ENCODE results near the gene GAS2L2. TPM values are rescaled to one million over a fixed set of nuclear protein-coding genes. Genes with fewer than 3 reads are reported as not detected.
A peak's percentile ranks its signal among the peaks of the same experiment; 100 is the strongest.

Gene GAS2L2
- total and polyA plus RNA-seq, 2 experiments from 2014 or later, result 0.06 TPM; not detected in 1

GRCh38 chr17:35731239-35731916 is 21.7 kb downstream of the GAS2L2 start, which contains the start of gene RASL10B:
RASL10B (plus strand) TSS chr17:35731639; CDS start chr17:35735185, 3,546 bp downstream.
- Histone ChIP-seq H3K4me2 (peak within 1 kb of the TSS; percentile 93), H3K4me1 (ENCODE audit: insufficient read depth) (peaks cover 26% of the 10 kb centered on the region), H3K27me3 (ENCODE audit: insufficient read depth) (peaks cover 13% of the 10 kb centered on the region), H3K79me2 (replicated peaks; ENCODE audit: insufficient read depth) (no peaks in the 10 kb centered on the region), H3K9me2 (ENCODE audit: insufficient read depth) (no peaks in the 10 kb centered on the region), H3K4me3 (peak within 1 kb of the TSS; percentile 89), H2AFZ (peak within 1 kb of the TSS; percentile 87), H3F3A (replicated peaks; ENCODE audit: low read depth) (0 out of 2 replicates have a peak, but pooled peaks cover 3% of the 10 kb centered on the region), H4K20me1 (replicated peaks; ENCODE audit: insufficient read depth) (no peaks in the 10 kb centered on the region), H3K27ac (ENCODE audit: low read depth) (no peak within 1 kb of the TSS), H3K36me3 (ENCODE audit: insufficient read depth) (no peaks in the 10 kb centered on the region)
- peak; percentile 75 for ATAC-seq
- TF ChIP-seq ZNF462 (CRISPR knock-in tag; IDR thresholded peaks at IDR 0.05), result no peak
- TF ChIP-seq POLR2AphosphoS5 (IDR thresholded peaks at IDR 0.05; ENCODE audit: low read depth), result peak; percentile 50; the same call in 1 of the 2 replicates
- Mint-ChIP-seq H3K4me3 (peak within 1 kb of the TSS; percentile 91), H3K27ac (no peak within 1 kb of the TSS), H3K27me3 (ENCODE audit: insufficient read depth, low read depth, poor library complexity) (peaks cover 16% of the 10 kb centered on the region), H3K9me3 (no peaks in the 10 kb centered on the region), H3K4me1 (peaks cover 31% of the 10 kb centered on the region), H3K36me3 (ENCODE audit: low read depth) (no peaks in the 10 kb centered on the region; the same call in 2 of the 3 replicates)
- peak; percentile 91 for DNase-seq (ENCODE audit: low spot score)

GRCh38 chr17:35730400-35731005 is 22.5 kb downstream of the GAS2L2 start:
- peaks cover 39% of the 10 kb centered on the region for H3K4me1 Mint-ChIP-seq
- H3K4me1 ChIP-seq (ENCODE audit: insufficient read depth), result peaks cover 31% of the 10 kb centered on the region
- no peaks in the 10 kb centered on the region for H3K9me3 Mint-ChIP-seq
- no peaks in the 10 kb centered on the region for H4K20me1 ChIP-seq (replicated peaks; ENCODE audit: insufficient read depth)
- no peak overlapping the region for H3K4me3 ChIP-seq
- no peaks in the 10 kb centered on the region for H3K79me2 ChIP-seq (replicated peaks; ENCODE audit: insufficient read depth)
- H3K27ac ChIP-seq (ENCODE audit: low read depth), result no peak overlapping the region
- H3K36me3 ChIP-seq (ENCODE audit: insufficient read depth), result no peaks in the 10 kb centered on the region
- H3K4me3 Mint-ChIP-seq, result peak overlapping the region; percentile 73
- H3K4me2 ChIP-seq, result peak overlapping the region; percentile 80
- no peak for ATAC-seq
- peaks cover 13% of the 10 kb centered on the region for H3K27me3 ChIP-seq (ENCODE audit: insufficient read depth)
- H3K27me3 Mint-ChIP-seq (ENCODE audit: insufficient read depth, low read depth, poor library complexity), result peaks cover 15% of the 10 kb centered on the region
- H3F3A ChIP-seq (replicated peaks; ENCODE audit: low read depth), result 0 out of 2 replicates have a peak, but pooled peaks cover 3% of the 10 kb centered on the region
- peaks cover 3% of the 10 kb centered on the region; the same call in 2 of the 3 replicates for H3K36me3 Mint-ChIP-seq (ENCODE audit: low read depth)
- no peak overlapping the region for H2AFZ ChIP-seq
- H3K27ac Mint-ChIP-seq, result no peak overlapping the region
- peak; percentile 34 for DNase-seq (ENCODE audit: low spot score)
- H3K9me2 ChIP-seq (ENCODE audit: insufficient read depth), result no peaks in the 10 kb centered on the region
- TF ChIP-seq POLR2AphosphoS5 (IDR thresholded peaks at IDR 0.05; ENCODE audit: low read depth) (no peak), ZNF114 (CRISPR knock-in tag; IDR thresholded peaks at IDR 0.05) (no peak), EZH2phosphoT487 (IDR thresholded peaks at IDR 0.05; ENCODE audit: unreplicated experiment) (no peak), ETS1 (IDR thresholded peaks at IDR 0.05) (no peak), NANOG (IDR thresholded peaks at IDR 0.05; ENCODE audit: borderline replicate concordance) (no peak), CTCF (conservative IDR thresholded peaks at IDR 0.05; ENCODE audit: low read depth in 2 of 2) (no peak), STAT1 (IDR thresholded peaks at IDR 0.05; ENCODE audit: unreplicated experiment) (no peak), CREB1 (CRISPR knock-in tag; IDR thresholded peaks at IDR 0.05; ENCODE audit: low read depth) (no peak)

Data from GM23338 (cell line).